HG02588 (cell line): Measurements from ENCODE around the gene ELOVL3.
A peak's percentile ranks its signal among the peaks of the same experiment; 100 is the strongest.
"Not testable (repeated sequence)": the region's sequence is repeated elsewhere in the genome, so short reads cannot be mapped to it uniquely, and the experiment has no call there.

Experiments
- ATAC-seq: cut with Tn5 transposase; IDR thresholded peaks from one replicate; pipeline ENCODE4 v1.9.1; 2021; ENCODE audit warnings: mild to moderate bottlenecking, moderate library complexity; ENCODE audit not compliant: unreplicated experiment

Gene ELOVL3

DNA sequence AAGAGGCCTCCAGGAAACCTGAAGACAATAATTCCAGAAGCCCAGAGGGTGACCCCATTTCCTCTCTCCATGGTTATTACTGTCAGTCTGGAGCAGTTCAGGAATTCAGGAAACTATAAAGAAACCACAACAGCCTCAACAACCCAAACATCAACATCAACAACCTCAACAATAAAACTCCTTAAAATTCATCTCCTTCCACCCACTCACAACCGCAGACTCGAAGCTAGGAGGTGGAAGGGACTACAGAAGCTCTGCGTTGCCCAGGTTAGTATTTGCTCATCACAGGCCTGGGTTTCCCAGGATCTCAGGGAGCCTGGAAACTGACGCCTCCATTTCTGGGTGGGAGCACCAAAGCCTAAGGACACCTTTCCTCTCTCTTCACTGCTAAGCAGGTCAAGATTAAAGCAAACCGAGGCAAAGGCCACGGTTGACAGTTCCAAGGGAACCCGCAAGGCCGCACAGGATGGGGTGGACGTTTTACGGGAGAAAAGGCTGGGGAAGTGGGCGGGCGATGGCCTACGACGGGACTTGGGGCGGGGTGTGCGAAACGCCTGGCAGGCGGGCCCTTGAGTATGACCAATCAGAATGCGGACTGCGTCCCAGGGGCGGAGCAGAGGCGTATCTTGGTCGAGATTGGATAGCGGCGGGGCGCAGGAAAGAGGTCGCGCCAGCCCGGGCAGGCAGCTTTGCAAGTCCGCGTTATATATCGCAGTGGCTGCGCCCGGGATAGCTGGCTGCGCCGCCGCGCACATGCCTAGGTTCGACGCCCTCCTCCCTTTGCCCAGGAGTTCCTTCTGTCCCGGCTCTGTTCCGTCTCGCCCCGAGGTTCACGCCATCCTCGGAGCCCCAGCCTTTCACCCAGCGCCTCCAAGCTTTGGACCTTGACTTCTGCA is at the start of gene ELOVL3:
TSS of gene ELOVL3 (plus strand) at position 654 of the 896 bp plus-strand sequence. CDS start 250 bp downstream, outside the sequence.
- peak; percentile 88 for ATAC-seq

DNA sequence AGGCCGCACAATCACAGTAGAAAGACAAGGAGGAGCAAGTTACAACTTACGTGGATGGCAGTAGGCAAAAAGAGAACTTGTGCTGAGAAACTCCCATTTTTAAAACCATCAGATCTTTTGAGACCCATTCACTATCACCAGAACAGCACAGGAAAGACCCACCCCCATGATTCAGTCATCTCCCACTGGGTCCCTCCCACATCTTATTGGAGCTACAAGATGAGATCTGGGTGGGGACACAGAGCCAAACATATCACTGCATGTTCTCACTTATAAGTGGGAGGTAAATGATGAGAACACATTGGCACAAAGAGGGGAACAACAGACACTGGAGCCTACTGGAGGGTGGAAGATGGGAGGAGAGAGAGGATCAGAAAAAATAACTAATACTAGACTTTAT is 41.5 kb upstream of the ELOVL3 start:
- ATAC-seq, result no peak

DNA sequence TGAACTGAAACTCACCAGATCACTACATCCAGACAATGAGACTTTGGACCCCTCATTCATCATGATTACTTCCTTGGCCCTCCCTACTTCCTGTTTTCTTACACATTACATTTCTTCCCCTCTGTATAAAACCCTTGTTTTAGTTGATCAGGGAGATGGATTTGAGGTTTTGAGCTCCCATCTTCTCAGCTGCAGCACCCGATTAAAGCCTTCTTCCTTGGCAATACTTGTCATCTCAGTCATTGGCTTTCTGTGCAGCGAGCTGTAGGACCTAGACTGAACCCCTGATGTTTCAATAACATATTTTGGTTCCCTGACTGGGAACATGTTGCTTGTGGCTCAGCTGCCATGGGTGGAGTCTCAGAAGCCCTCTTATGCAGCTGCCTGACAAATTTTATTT is 40.8 kb upstream of the ELOVL3 start:
- no peak for ATAC-seq

GRCh38 chr10:102185811-102186527 is 40.1 kb upstream of the ELOVL3 start:
- no peak for ATAC-seq

- ATAC-seq, result no peak
Measured at GRCh38 chr10:102188298-102188940, 37.7 kb upstream of the ELOVL3 start.

DNA sequence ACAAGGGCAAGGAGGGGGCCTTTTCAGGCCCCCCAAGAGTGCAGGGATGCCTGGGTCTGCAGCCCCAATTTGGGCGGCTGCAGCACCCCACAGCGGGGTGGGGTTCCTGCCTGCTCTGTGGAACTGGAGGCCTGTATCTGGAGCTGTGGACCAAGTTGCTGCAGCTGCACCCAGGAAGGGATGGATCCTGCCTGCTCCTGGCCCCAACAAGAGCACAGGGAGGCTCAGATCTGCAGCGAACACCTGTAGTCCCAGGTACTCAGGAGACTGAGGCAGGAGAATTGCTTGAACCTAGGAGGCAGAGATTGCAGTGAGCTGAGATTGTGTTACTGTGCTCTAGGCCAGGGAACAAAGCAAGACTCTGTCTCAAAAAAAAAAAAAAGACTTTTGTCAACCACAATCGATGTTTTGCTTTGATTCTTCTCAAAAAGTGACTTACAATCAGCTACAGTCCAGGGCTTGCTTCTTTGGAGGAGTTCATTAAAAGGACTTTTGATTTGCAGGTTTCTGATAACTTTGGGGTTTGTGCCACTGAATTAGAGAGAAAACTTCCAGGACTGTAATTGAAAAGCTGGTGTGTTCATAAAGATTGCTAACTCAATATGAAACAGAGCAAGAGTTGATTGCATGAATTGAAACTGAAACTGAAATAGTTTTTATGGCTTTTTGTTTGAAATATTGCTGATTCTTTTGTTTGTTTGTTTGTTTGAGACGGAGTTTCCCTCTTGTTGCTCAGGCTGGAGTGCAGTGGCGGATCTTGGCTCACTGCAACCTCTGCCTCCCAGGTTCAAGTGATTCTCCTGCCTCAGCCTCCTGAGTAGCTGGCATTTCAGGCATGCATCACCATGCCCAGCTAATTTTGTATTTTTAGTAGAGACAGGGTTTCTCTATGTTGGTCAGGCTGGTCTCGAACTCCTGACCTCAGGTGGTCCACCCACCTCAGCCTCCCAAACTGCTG is 36.9 kb upstream of the ELOVL3 start:
- not testable (repeated sequence) for ATAC-seq

- ATAC-seq, result no peak
Measured at GRCh38 chr10:102191956-102192355, 34.1 kb upstream of the ELOVL3 start.

DNA sequence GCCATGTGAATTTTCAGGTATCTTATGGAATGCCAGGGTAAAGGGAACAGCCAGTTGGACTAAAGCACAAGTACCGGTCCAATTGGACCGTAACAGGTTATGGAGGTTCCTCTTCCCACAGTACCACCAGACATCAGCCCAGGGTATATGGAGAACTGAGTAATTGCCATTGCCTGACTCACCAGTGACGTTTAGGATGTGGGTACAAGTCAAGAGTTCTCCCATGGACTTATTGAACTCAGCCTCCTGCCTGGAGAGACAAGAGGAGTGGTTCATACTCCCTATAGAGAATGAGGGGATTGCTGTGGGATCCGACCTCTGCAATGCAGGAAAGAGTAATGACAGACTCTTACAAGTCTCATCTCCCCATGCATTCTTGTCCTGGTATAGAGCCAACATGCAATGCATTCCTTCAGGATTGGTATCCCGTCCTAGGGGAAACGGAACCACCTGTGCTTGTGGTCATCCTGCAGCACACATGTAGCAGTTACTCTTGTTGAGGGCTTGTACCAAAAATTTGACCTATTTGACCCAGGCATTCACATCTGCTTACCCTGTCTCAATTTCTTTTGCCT is 30.7 kb upstream of the ELOVL3 start:
- ATAC-seq, result no peak

DNA sequence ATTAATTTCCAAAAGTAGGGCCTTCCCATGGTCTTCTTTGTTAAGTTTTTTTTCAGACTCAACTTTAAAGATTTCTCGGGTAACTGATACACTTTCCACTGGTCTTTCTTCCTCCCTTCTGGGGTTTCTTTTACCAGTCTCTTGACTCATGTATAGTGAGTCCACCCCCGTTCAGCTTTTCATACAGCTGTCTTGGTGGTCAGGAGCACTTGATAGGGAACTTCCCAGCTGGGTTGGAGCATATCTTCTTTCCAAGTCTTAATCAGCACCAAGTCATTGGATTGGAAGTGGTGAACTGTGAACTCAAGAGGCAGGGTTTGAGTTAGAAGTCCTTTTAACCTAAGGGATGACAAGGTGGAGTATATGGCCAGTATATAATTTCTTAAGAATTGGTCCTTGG is 29.2 kb upstream of the ELOVL3 start:
- no peak for ATAC-seq

- ATAC-seq, result no peak
Measured at GRCh38 chr10:102198027-102198426, 28.1 kb upstream of the ELOVL3 start.

- ATAC-seq, result no peak
Measured at GRCh38 chr10:102200751-102201640, 25.1 kb upstream of the ELOVL3 start.

GRCh38 chr10:102202386-102202785 is 23.7 kb upstream of the ELOVL3 start:
- no peak for ATAC-seq

GRCh38 chr10:102208311-102209035 is 17.6 kb upstream of the ELOVL3 start:
- ATAC-seq, result no peak

DNA sequence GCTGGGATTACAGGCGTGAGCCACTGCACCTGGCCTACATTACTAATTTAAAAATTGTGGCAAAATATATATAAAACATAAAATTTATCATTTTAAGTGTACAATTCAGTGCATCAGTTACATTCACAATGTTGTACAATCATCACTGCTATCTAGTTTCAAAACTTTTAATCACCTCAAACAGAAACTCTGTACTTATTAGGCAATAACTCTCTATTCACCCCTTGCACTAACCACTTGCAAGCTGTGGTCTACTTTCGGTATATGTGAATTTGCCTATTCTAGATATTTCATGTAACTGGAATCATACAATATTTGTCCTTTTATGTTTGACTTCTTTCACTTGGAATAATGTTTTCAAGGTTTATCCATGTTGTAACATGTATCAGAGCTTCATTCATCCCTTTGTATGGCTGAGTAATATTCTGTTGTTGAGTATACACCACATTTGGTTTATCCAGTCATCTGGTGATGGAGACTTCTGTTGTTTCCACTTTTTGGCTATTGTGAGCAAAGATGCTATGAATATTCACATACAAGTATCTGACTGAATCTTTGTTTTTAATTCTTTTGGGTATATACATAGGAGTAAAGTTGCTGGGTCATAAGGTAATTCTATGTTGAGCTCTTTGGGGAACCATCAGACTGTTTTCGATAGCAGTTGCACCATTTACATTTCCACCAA is 14.3 kb upstream of the ELOVL3 start:
- ATAC-seq, result no peak

- not testable (repeated sequence) for ATAC-seq
Measured at GRCh38 chr10:102213599-102213998, 12.5 kb upstream of the ELOVL3 start.

- ATAC-seq, result no peak
Measured at GRCh38 chr10:102219370-102219769, 6.7 kb upstream of the ELOVL3 start.

DNA sequence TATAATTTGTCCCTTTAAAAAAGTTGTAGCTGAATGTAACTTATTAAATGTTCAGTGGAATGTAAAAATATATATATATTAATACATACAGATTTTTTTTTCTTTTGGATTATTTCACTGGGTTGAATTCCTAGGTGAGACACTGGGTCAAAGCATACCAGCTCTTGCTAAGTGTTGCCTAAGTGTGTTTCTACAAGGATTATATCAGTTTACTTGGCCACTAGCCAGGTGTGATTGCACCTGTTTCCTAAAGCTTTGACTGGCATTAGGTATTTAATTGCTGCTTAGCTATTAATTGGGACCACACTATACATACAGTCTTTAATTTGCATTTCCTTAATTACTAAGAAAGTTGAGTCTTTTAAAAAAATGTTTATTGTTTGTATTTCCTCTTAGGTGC is 5.5 kb upstream of the ELOVL3 start:
- no peak for ATAC-seq

GRCh38 chr10:102222797-102223196 is 3.3 kb upstream of the ELOVL3 start:
- no peak for ATAC-seq
